SK-N-SH (cell line): ENCODE data around the gene IQGAP2.

ENCODE experiments used
- EP300 ChIP-seq, 2 experiments: IDR thresholded peaks; 2 replicates each; pipeline versions ENCODE4 v1.4.0 to v1.6.1; 2012; ENCODE audit warnings: borderline replicate concordance in 1 of 2, low read depth in 1 of 2, low read length in 1 of 2
- FOSL2 ChIP-seq: IDR thresholded peaks from 2 replicates; pipeline ENCODE4 v1.4.0; 2012; ENCODE audit warnings: low read depth, mild to moderate bottlenecking, moderate library complexity, borderline replicate concordance
- FOXJ3 ChIP-seq: sonication (generic); formaldehyde crosslinking; IDR thresholded peaks from 2 replicates; pipeline ENCODE4 v1.5.1; 2020; ENCODE audit warnings: mild to moderate bottlenecking, missing genetic modification reagents
- MAX ChIP-seq: IDR thresholded peaks from 2 replicates; pipeline ENCODE4 v1.4.0; 2012; ENCODE audit warnings: low read depth
- MXI1 ChIP-seq: IDR thresholded peaks from 2 replicates; pipeline ENCODE4 v1.6.1; 2012; ENCODE audit warnings: mild to moderate bottlenecking, low read depth, low read length, improper control_type of control experiment
- NRF1 ChIP-seq: IDR thresholded peaks from 2 replicates; pipeline ENCODE4 v1.6.1; 2012; ENCODE audit warnings: low read depth, mild to moderate bottlenecking, low read length
- POLR2AphosphoS5 ChIP-seq: IDR thresholded peaks from 2 replicates; pipeline ENCODE4 v1.6.1; 2012; ENCODE audit warnings: low read depth, low read length
- RCOR1 ChIP-seq: fragments of 150-350 bp; IDR thresholded peaks from 2 replicates; pipeline ENCODE4 v1.6.1; 2017; ENCODE audit warnings: antibody characterized with exemption, low read length
- REST ChIP-seq: IDR thresholded peaks from 2 replicates; pipeline ENCODE4 v1.6.1; 2012; ENCODE audit warnings: mild to moderate bottlenecking, low read depth, low read length, moderate library complexity
- SIN3A ChIP-seq: IDR thresholded peaks from 2 replicates; pipeline ENCODE4 v1.6.1; 2012; ENCODE audit warnings: low read depth, mild to moderate bottlenecking, low read length, moderate library complexity, borderline replicate concordance
- USF2 ChIP-seq: fragments of 150-350 bp; IDR thresholded peaks from 2 replicates; pipeline ENCODE4 v1.6.1; 2017; ENCODE audit warnings: antibody characterized with exemption, low read length, low read depth, borderline replicate concordance
- TF ChIP-seq, protein P1 (sequence below): fragments of 200-600 bp; sonication (generic); IDR thresholded peaks from 2 replicates; pipeline ENCODE4 v1.6.1; 2017; ENCODE audit warnings: antibody characterized with exemption, mild to moderate bottlenecking, moderate library complexity

DNA sequence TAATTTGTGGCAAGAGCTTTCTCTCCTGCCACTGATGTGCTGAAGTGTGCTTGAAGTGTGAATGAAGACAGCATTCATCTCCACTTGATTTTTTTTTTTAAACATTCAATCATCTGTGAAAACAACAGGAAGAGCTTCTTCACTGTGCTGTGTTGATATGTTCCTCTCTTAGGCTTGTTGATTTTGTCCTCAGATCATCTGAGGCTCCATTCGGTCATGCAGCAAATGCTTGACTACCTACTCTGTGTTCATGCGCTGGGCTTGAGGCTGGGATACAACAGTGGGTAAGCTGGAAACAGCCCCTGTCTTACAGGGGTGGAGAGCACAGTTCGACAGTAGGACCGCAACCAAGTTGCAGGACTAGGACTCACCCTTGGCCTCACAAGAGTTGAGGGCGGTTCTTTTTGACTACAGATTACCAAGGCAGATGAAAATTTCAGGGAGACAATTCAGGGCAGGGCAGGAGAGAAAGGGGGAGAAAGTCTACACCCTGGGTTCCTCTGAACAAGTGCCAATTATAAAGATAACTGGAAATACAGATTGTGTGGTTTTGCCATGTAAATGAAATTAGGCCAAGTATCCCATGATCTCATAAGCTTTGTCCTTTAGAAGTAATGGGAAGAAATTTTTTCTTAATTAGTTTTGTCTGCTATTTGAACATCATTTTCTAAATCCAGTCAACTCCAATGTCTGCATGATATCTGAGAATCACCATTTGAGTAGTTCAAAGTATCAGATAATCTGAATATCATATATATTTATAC is 281.9 kb downstream of the IQGAP2 start:
- TF ChIP-seq, protein P1, sequence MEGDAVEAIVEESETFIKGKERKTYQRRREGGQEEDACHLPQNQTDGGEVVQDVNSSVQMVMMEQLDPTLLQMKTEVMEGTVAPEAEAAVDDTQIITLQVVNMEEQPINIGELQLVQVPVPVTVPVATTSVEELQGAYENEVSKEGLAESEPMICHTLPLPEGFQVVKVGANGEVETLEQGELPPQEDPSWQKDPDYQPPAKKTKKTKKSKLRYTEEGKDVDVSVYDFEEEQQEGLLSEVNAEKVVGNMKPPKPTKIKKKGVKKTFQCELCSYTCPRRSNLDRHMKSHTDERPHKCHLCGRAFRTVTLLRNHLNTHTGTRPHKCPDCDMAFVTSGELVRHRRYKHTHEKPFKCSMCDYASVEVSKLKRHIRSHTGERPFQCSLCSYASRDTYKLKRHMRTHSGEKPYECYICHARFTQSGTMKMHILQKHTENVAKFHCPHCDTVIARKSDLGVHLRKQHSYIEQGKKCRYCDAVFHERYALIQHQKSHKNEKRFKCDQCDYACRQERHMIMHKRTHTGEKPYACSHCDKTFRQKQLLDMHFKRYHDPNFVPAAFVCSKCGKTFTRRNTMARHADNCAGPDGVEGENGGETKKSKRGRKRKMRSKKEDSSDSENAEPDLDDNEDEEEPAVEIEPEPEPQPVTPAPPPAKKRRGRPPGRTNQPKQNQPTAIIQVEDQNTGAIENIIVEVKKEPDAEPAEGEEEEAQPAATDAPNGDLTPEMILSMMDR = no peak
- TF ChIP-seq FOXJ3 (CRISPR knock-in tag) (no peak), EP300 (IDR thresholded peaks at IDR 0.05; ENCODE audit: borderline replicate concordance in 1 of 2, low read depth in 1 of 2, low read length in 1 of 2) (peak; percentile 28 to 61; a peak in 3 of 4 replicates), MXI1 (no peak), REST (no peak), USF2 (no peak), POLR2AphosphoS5 (no peak), SIN3A (no peak), NRF1 (no peak), MAX (no peak), FOSL2 (no peak), RCOR1 (no peak)
